ENCODE results near the gene ADH5. TPM values are rescaled to one million over a fixed set of nuclear protein-coding genes. Genes with fewer than 3 reads are reported as not detected.

The ADH5 gene
- total and polyA plus RNA-seq, 9 of the 15 experiments (the other 6 are each of a cell fraction or from before 2014, with no cell fraction given): 115 to 310 (median 200) TPM

DNA sequence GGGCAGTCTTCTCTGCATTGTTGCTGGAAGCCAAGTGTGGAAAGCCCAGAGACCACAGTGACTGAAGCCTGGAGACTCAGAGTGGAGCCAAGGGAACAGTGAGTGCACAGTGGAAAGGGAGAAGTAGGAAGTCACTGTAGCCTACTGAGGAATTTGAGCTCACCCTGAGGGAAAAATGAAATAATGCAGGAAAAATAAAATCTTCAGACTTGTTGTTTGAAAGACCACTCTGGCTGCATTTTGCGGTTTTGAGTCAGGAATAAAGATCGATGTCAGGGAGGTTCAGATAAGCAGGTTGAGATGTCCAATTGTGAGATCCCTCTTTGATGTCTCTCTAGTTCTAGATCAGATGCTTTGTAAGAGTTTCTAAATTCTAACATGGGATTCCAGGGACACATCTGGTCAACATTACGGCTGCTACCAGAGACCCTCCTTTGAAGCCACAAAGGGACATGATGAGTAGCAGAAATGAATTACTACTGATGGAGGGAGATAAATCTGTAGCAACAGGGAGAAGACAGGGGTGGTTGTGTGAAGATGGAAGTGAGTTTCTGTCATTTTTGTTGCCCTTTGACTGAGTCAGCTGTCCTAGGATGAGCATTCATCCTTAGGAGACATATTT lies 47.1 kb upstream of the ADH5 start:
- CTCF ChIA-PET (ENCODE audit: low intra/inter-chr PET ratio): no interaction called here
- POLR2A ChIA-PET: no interaction called here
- H3K79me2 ChIP-seq (ENCODE audit: control insufficient read depth, insufficient read depth, low read length): no peaks in the 10 kb centered on the region
- no peaks in the 10 kb centered on the region for H3K9me3 ChIP-seq (replicated peaks; ENCODE audit: control insufficient read depth, insufficient read depth, low read depth, low read length)
- H3K27me3 ChIP-seq (ENCODE audit: control insufficient read depth in 2 of 2, insufficient read depth in 2 of 2, low read length in 2 of 2): no peaks in the 10 kb centered on the region
- DNase-seq (ENCODE audit: extremely low read depth in 1 of 4, low spot score in 3 of 4) (no peak), ATAC-seq (no peak), FAIRE-seq (no peak)
- H3K9me1 ChIP-seq (ENCODE audit: control insufficient read depth, insufficient read depth, low read length): no peaks in the 10 kb centered on the region
- no peaks in the 10 kb centered on the region for H3K4me1 ChIP-seq (replicated peaks in 1 of 2; ENCODE audit: control insufficient read depth in 2 of 2, insufficient read depth in 2 of 2, low read length in 2 of 2)
- no peak overlapping the region for H3K4me3 ChIP-seq
- H3K27ac ChIP-seq (ENCODE audit: extremely low read depth, low read depth, low read length): no peak overlapping the region
- no peak overlapping the region for H2AFZ ChIP-seq (ENCODE audit: low read depth, low read length)
- H3K9ac ChIP-seq (ENCODE audit: insufficient read depth in 1 of 2, low read depth in 2 of 2, low read length in 2 of 2): no peak overlapping the region
- no peaks in the 10 kb centered on the region for H3K36me3 ChIP-seq (ENCODE audit: control insufficient read depth, insufficient read depth, low read length)
- H3K4me2 ChIP-seq (ENCODE audit: insufficient read depth, low read length): no peak overlapping the region
- WGBS (ENCODE audit: insufficient coverage, low coverage, missing lambda C conversion rate): 6% methylated on average over 3 of the region's 3 CpGs
- no peaks in the 10 kb centered on the region for H4K20me1 ChIP-seq (replicated peaks; ENCODE audit: control insufficient read depth, insufficient read depth, low read length)
- no TSS peak for BruUV-seq (replicated peaks)
- intact Hi-C loops (cut with micrococcal nuclease) (no loop called here), in situ Hi-C loops (cut with MboI) (no loop called here)
- TF ChIP-seq, protein P1, sequence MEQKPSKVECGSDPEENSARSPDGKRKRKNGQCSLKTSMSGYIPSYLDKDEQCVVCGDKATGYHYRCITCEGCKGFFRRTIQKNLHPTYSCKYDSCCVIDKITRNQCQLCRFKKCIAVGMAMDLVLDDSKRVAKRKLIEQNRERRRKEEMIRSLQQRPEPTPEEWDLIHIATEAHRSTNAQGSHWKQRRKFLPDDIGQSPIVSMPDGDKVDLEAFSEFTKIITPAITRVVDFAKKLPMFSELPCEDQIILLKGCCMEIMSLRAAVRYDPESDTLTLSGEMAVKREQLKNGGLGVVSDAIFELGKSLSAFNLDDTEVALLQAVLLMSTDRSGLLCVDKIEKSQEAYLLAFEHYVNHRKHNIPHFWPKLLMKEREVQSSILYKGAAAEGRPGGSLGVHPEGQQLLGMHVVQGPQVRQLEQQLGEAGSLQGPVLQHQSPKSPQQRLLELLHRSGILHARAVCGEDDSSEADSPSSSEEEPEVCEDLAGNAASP (IDR thresholded peaks at IDR 0.05): no peak
- TF ChIP-seq, protein P2, sequence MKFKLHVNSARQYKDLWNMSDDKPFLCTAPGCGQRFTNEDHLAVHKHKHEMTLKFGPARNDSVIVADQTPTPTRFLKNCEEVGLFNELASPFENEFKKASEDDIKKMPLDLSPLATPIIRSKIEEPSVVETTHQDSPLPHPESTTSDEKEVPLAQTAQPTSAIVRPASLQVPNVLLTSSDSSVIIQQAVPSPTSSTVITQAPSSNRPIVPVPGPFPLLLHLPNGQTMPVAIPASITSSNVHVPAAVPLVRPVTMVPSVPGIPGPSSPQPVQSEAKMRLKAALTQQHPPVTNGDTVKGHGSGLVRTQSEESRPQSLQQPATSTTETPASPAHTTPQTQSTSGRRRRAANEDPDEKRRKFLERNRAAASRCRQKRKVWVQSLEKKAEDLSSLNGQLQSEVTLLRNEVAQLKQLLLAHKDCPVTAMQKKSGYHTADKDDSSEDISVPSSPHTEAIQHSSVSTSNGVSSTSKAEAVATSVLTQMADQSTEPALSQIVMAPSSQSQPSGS (CRISPR knock-in tag; IDR thresholded peaks at IDR 0.05): no peak
- no peak for TF ChIP-seq ZNF583 (CRISPR knock-in tag; IDR thresholded peaks at IDR 0.05)
- TF ChIP-seq FIP1L1 (IDR thresholded peaks at IDR 0.05; ENCODE audit: low read depth, low read length, poor library complexity, severe bottlenecking): no peak
- TF ChIP-seq L3MBTL2 (IDR thresholded peaks at IDR 0.05): no peak
- TF ChIP-seq, protein P3, sequence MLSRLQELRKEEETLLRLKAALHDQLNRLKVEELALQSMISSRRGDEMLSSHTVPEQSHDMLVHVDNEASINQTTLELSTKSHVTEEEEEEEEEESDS (CRISPR knock-in tag; IDR thresholded peaks at IDR 0.05): no peak
- TF ChIP-seq, protein P4, sequence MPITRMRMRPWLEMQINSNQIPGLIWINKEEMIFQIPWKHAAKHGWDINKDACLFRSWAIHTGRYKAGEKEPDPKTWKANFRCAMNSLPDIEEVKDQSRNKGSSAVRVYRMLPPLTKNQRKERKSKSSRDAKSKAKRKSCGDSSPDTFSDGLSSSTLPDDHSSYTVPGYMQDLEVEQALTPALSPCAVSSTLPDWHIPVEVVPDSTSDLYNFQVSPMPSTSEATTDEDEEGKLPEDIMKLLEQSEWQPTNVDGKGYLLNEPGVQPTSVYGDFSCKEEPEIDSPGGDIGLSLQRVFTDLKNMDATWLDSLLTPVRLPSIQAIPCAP (CRISPR knock-in tag; IDR thresholded peaks at IDR 0.05; ENCODE audit: borderline replicate concordance): no peak
- no peak for TF ChIP-seq CC2D1A (IDR thresholded peaks at IDR 0.05)
- TF ChIP-seq, protein P5, sequence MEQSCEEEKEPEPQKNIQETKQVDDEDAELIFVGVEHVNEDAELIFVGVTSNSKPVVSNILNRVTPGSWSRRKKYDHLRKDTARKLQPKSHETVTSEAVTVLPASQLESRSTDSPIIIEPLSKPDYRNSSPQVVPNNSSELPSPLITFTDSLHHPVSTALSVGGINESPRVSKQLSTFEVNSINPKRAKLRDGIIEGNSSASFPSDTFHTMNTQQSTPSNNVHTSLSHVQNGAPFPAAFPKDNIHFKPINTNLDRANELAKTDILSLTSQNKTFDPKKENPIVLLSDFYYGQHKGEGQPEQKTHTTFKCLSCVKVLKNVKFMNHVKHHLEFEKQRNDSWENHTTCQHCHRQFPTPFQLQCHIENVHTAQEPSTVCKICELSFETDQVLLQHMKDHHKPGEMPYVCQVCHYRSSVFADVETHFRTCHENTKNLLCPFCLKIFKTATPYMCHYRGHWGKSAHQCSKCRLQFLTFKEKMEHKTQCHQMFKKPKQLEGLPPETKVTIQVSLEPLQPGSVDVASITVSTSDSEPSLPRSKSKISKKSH (CRISPR knock-in tag; IDR thresholded peaks at IDR 0.05): no peak
- TF ChIP-seq, protein P6, sequence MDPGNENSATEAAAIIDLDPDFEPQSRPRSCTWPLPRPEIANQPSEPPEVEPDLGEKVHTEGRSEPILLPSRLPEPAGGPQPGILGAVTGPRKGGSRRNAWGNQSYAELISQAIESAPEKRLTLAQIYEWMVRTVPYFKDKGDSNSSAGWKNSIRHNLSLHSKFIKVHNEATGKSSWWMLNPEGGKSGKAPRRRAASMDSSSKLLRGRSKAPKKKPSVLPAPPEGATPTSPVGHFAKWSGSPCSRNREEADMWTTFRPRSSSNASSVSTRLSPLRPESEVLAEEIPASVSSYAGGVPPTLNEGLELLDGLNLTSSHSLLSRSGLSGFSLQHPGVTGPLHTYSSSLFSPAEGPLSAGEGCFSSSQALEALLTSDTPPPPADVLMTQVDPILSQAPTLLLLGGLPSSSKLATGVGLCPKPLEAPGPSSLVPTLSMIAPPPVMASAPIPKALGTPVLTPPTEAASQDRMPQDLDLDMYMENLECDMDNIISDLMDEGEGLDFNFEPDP (CRISPR knock-in tag; IDR thresholded peaks at IDR 0.05): no peak
- no peak for TF ChIP-seq HDAC2 (IDR thresholded peaks at IDR 0.05)
- no peak for TF ChIP-seq SLC30A9 (CRISPR knock-in tag; IDR thresholded peaks at IDR 0.05)
- no peak for TF ChIP-seq ZNF347 (CRISPR knock-in tag; IDR thresholded peaks at IDR 0.05; ENCODE audit: low read depth)
- TF ChIP-seq, protein P7, sequence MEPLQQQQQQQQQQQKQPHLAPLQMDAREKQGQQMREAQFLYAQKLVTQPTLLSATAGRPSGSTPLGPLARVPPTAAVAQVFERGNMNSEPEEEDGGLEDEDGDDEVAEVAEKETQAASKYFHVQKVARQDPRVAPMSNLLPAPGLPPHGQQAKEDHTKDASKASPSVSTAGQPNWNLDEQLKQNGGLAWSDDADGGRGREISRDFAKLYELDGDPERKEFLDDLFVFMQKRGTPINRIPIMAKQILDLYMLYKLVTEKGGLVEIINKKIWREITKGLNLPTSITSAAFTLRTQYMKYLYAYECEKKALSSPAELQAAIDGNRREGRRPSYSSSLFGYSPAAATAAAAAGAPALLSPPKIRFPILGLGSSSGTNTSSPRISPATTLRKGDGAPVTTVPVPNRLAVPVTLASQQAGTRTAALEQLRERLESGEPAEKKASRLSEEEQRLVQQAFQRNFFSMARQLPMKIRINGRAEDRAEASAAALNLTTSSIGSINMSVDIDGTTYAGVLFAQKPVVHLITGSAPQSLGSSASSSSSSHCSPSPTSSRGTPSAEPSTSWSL (CRISPR knock-in tag; IDR thresholded peaks at IDR 0.05; ENCODE audit: borderline replicate concordance): no peak
- no peak for TF ChIP-seq ZNF224 (CRISPR knock-in tag; IDR thresholded peaks at IDR 0.05)
